Gastrocnemius medialis (tissue), 4 donors: ENCODE measurements around the gene VIPR2. TPM values are rescaled to one million over a fixed set of nuclear protein-coding genes. Genes with fewer than 3 reads are reported as not detected.

Experiments
- ATAC-seq, 2 donors: fragments of 150-250 bp; one replicate each; pipeline ENCODE4 v1.9.1; 2016
- DNase-seq, 2 donors: peaks; one replicate each; pipeline ENCODE4 v3.0.0-alpha.2; 2019
- H3K27ac ChIP-seq, 4 donors: fragments of 200-600 bp; sonication (generic); 1 replicate in 1 of 4; 2 replicates in 3 of 4; pipeline ENCODE4 v1.5.1; 2016 to 2018; ENCODE audit warnings: mild to moderate bottlenecking in 2 of 4, moderate library complexity in 1 of 4
- H3K27me3 ChIP-seq, 3 donors: fragments of 200-600 bp; sonication (generic) in 2 of 3; 1 replicate in 1 of 3; 2 replicates in 2 of 3; pipeline versions ENCODE4 v1.5.1 to v1.6.0; 2016 to 2019; ENCODE audit warnings: mild to moderate bottlenecking in 1 of 3, moderate library complexity in 1 of 3
- H3K36me3 ChIP-seq, 2 donors: fragments of 200-600 bp; sonication (generic) in 1 of 2; one replicate each; pipeline ENCODE4 v1.5.1; 2017 to 2018
- H3K4me1 ChIP-seq, 2 donors: fragments of 200-600 bp; sonication (generic) in 1 of 2; one replicate each; pipeline ENCODE4 v1.5.1; 2016 to 2017; ENCODE audit warnings: mild to moderate bottlenecking in 2 of 2
- H3K4me3 ChIP-seq, 4 donors: fragments of 200-600 bp; sonication (generic) in 3 of 4; 1 replicate in 1 of 4; 2 replicates in 3 of 4; pipeline ENCODE4 v1.5.1; 2016 to 2019; ENCODE audit warnings: mild to moderate bottlenecking in 2 of 4
- H3K9me3 ChIP-seq, 3 donors: fragments of 200-600 bp; sonication (generic) in 2 of 3; 1 replicate in 1 of 3; 2 replicates in 2 of 3; pipeline ENCODE4 v1.5.1; 2016 to 2019
- CTCF ChIP-seq, 5 experiments: fragments of 450-650 bp in 3 of 5; fragments of 200-600 bp in 2 of 5; sonication (generic) in 2 of 5; IDR thresholded peaks in 4 of 5; conservative IDR thresholded peaks in 1 of 5; 1 replicate in 4 of 5; 2 replicates in 1 of 5; pipeline ENCODE4 v1.5.1; 2016 to 2019; ENCODE audit warnings: antibody characterized with exemption in 5 of 5, mild to moderate bottlenecking in 3 of 5, moderate library complexity in 3 of 5
- POLR2A ChIP-seq, 2 donors: fragments of 450-650 bp; IDR thresholded peaks; one replicate each; pipeline ENCODE4 v1.6.1; 2017; ENCODE audit warnings: antibody characterized with exemption in 2 of 2, mild to moderate bottlenecking in 2 of 2, moderate library complexity in 2 of 2
- in situ Hi-C, 4 donors: fragments of 200-750 bp; cut with MboI; loops; one replicate each; pipeline versions ENCODE4 v1.15.0 to v1.8.0; 2017; ENCODE audit warnings: low sequenced_read_pairs in 4 of 4
- intact Hi-C: fragments of 100-400 bp; cut with DNase I; formaldehyde crosslinking; loops from one replicate; pipeline ENCODE4 v1.15.1; 2023; ENCODE audit warnings: low total_unique reads
- total RNA-seq, 4 donors: library from RNA; depleted of rRNA; stranded (reverse); fragments of >200 nt; gene quantifications; one replicate each; pipeline versions ENCODE4 v1.1.0 to v1.2.3, GENCODE V29; 2016

VIPR2 gene
- total RNA-seq, 4 donors from 2014 or later, result 0.39 to 2.2 (median 0.80) TPM

DNA sequence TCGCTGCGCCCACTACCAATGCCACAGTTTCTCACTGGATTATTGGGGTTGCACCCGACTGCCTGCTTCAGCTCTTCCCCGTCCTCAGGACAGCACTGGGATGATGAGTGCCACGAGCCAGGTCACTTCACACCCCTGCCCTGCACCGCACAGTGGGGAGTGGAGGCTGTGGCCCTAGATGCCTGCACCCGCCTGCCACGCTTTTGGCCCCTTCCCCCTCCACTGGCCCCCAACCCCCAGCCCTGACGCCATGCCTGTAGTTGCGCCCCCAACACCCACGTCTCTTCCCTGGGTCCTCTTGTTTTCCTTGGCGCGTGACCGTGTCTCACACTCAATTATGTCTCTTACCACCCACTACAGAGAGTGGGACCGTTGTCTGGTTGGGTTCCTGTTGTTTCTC is 134.3 kb downstream of the VIPR2 start:
- DNase-seq (no peak), ATAC-seq (no peak)
- intact Hi-C loops (no loop called here), in situ Hi-C loops (no loop called here)
- no peak overlapping the region for H3K27ac ChIP-seq
- no peaks in the 10 kb centered on the region for H3K9me3 ChIP-seq
- no peaks in the 10 kb centered on the region for H3K27me3 ChIP-seq
- no peak overlapping the region for H3K4me3 ChIP-seq
- no peaks in the 10 kb centered on the region for H3K36me3 ChIP-seq
- TF ChIP-seq POLR2A (IDR thresholded peaks at IDR 0.05) (no peak), CTCF (IDR thresholded peaks at IDR 0.05 in 4 of 5, conservative IDR thresholded peaks at IDR 0.05 in 1 of 5) (no peak)
- peaks cover 23 to 24% of the 10 kb centered on the region in 2 donors for H3K4me1 ChIP-seq

DNA sequence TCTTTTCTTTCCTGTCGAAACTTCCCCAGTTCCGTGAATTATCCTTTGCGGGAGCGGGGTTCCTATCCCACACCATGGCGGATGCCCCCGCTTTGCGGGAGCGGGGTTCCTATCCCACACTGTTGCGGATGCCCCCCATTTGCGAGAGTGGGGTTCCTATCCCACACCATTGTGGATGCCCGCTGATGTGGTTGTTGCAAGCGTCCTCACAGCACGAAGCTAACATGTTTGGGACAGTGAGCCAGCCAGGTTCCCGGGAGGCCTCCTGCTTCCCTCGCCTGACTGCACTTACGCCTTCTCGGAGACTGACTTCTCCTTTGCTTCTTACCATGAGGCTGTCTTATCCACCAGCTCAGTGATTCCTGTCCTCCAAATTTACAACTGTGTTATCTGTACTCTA is 134.7 kb downstream of the VIPR2 start:
- Histone ChIP-seq H3K27ac (no peak overlapping the region), H3K4me1 (peaks cover 18 to 19% of the 10 kb centered on the region in 2 donors), H3K9me3 (no peaks in the 10 kb centered on the region), H3K27me3 (no peaks in the 10 kb centered on the region), H3K36me3 (no peaks in the 10 kb centered on the region), H3K4me3 (no peak overlapping the region)
- DNase-seq (no peak), ATAC-seq (no peak)
- no peak for TF ChIP-seq POLR2A (IDR thresholded peaks at IDR 0.05)
- no peak for TF ChIP-seq CTCF (IDR thresholded peaks at IDR 0.05 in 4 of 5, conservative IDR thresholded peaks at IDR 0.05 in 1 of 5)
- intact Hi-C loops, result no loop called here
- in situ Hi-C loops, result no loop called here

DNA sequence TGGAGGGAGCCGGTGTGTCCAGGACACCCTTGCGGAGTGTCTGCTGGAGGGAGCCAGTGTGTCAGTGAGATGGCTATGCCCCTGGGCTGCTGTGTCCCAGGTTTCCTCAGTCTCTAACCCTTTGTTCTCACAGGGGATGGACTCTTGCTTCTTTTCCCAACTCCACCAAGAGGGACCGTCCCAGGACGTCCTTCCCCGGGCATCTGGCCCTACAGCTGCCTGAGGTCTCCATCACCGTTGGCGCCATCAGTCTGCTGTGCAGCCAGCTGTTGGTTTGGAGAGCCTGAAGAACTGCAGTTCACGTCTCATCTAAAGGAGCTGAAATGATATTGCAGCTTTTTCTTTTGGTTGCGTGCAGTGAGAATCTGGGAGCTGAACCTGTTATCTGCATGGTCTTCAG is 136.2 kb downstream of the VIPR2 start:
- in situ Hi-C loops (no loop called here), intact Hi-C loops (no loop called here)
- H3K27me3 ChIP-seq, result no peaks in the 10 kb centered on the region
- no peak overlapping the region for H3K4me3 ChIP-seq
- H3K27ac ChIP-seq, result no peak overlapping the region
- TF ChIP-seq POLR2A (IDR thresholded peaks at IDR 0.05), result no peak
- no peak for TF ChIP-seq CTCF (IDR thresholded peaks at IDR 0.05 in 4 of 5, conservative IDR thresholded peaks at IDR 0.05 in 1 of 5)
- H3K36me3 ChIP-seq, result no peaks in the 10 kb centered on the region
- no peaks in the 10 kb centered on the region for H3K9me3 ChIP-seq
- DNase-seq (no peak), ATAC-seq (no peak)
- H3K4me1 ChIP-seq, result peaks cover 9 to 11% of the 10 kb centered on the region in 2 donors

- no peaks in the 10 kb centered on the region for H3K9me3 ChIP-seq
- no peaks in the 10 kb centered on the region for H3K36me3 ChIP-seq
- in situ Hi-C loops (no loop called here), intact Hi-C loops (no loop called here)
- H3K27me3 ChIP-seq, result no peaks in the 10 kb centered on the region
- no peak overlapping the region for H3K27ac ChIP-seq
- H3K4me1 ChIP-seq, result peaks cover 7 to 10% of the 10 kb centered on the region in 2 donors
- no peak for TF ChIP-seq POLR2A (IDR thresholded peaks at IDR 0.05)
- TF ChIP-seq CTCF (IDR thresholded peaks at IDR 0.05 in 4 of 5, conservative IDR thresholded peaks at IDR 0.05 in 1 of 5), result no peak
- no peak overlapping the region for H3K4me3 ChIP-seq
- no peak for DNase-seq
- ATAC-seq, result no peak
Observed at GRCh38 chr7:159007996-159008389, 136.7 kb downstream of the VIPR2 start.

- no peaks in the 10 kb centered on the region for H3K9me3 ChIP-seq
- ATAC-seq (no peak), DNase-seq (no peak)
- H3K36me3 ChIP-seq, result no peaks in the 10 kb centered on the region
- H3K27me3 ChIP-seq, result no peaks in the 10 kb centered on the region
- in situ Hi-C loops, result no loop called here
- no peak for TF ChIP-seq POLR2A (IDR thresholded peaks at IDR 0.05)
- peaks cover 2 to 6% of the 10 kb centered on the region in 2 donors for H3K4me1 ChIP-seq
- no peak overlapping the region for H3K4me3 ChIP-seq
- intact Hi-C loops, result no loop called here
- peak overlapping the region in 1 of 4 donors; percentile 29 for H3K27ac ChIP-seq
Observed at GRCh38 chr7:159007364-159007995, 137.2 kb downstream of the VIPR2 start.
